Ovary (tissue), 9 donors: ENCODE data around the gene RNF8. TPM values are rescaled to one million over a fixed set of nuclear protein-coding genes. Genes with fewer than 3 reads are reported as not detected.
"Not testable (repeated sequence)": the region's sequence is repeated elsewhere in the genome, so short reads cannot be mapped to it uniquely, and the experiment has no call there.

Experiments
- DNase-seq, 5 donors: peaks; one replicate each; pipeline ENCODE4 v3.0.0-alpha.2; 2019 to 2020
- H3K27ac ChIP-seq, 2 donors: fragments of 200-600 bp; one replicate each; pipeline versions ENCODE4 v1.5.1 to v1.8.0; 2019 to 2022
- H3K27me3 ChIP-seq: fragments of 200-600 bp; one replicate; pipeline ENCODE4 v1.8.0; 2022
- H3K36me3 ChIP-seq: fragments of 200-600 bp; sonication (generic); one replicate; pipeline ENCODE4 v1.5.1; 2019
- H3K4me1 ChIP-seq: one replicate; pipeline ENCODE4 v1.8.1; 2013; ENCODE audit warnings: mild to moderate bottlenecking, moderate library complexity; ENCODE audit not compliant: insufficient read depth
- H3K4me3 ChIP-seq: fragments of 200-600 bp; sonication (generic); one replicate; pipeline ENCODE4 v1.5.1; 2017
- H3K9me3 ChIP-seq, 2 donors: fragments of 200-600 bp in 1 of 2; sonication (generic) in 1 of 2; one replicate each; pipeline versions ENCODE4 v1.5.1 to v1.8.1; 2013 to 2019; ENCODE audit warnings: mild to moderate bottlenecking in 1 of 2, moderate library complexity in 1 of 2
- CTCF ChIP-seq, 3 donors: fragments of 450-650 bp in 2 of 3; fragments of 200-600 bp in 1 of 3; IDR thresholded peaks; one replicate each; pipeline versions ENCODE4 v1.5.1 to v1.8.0; 2016 to 2022; ENCODE audit warnings: antibody characterized with exemption in 3 of 3, mild to moderate bottlenecking in 1 of 3
- EP300 ChIP-seq: sonication (generic); formaldehyde crosslinking; IDR thresholded peaks from one replicate; pipeline ENCODE4 v1.6.1; 2017; ENCODE audit warnings: antibody characterized with exemption
- POLR2A ChIP-seq: fragments of 450-650 bp; IDR thresholded peaks from one replicate; pipeline ENCODE4 v1.6.1; 2017; ENCODE audit warnings: antibody characterized with exemption, mild to moderate bottlenecking, moderate library complexity
- WGBS, 3 donors: extraction: QIAGEN DNeasy Blood & Tissue Kit in 1 of 3; methylation state at CpG; one replicate each; pipeline versions ENCODE4 v1.1.5 to v1.1.7; 2013 to 2017; 5-methylcytosine and 5-hydroxymethylcytosine counted together
- intact Hi-C, 4 donors: fragments of 100-400 bp; cut with DNase I; formaldehyde crosslinking; loops; one replicate each; pipeline versions ENCODE4 v1.11.0 to v1.15.1; 2022 to 2023
- polyA plus RNA-seq, 2 donors: library from polyadenylated mRNA; stranded (reverse); fragments of 200-250 nt in 1 of 2; fragments of 350-450 nt in 1 of 2; fragmentation: Illumina TruSeq in 1 of 2; extraction: RNeasy Lipid Tissue Mini Kit (QIAGEN cat#74804) in 1 of 2; gene quantifications; one replicate each; pipeline ENCODE4 v1.2.3, GENCODE V29; 2013 to 2014
- total RNA-seq, 7 donors: library from RNA; depleted of rRNA in 2 of 7; stranded (reverse); fragments of >200 nt in 2 of 7; fragmentation: NEBNext Ultra II Directional in 3 of 7; extraction: Animal tissue kit (Norgen Biotek cat#: 25700) in 3 of 7; gene quantifications; one replicate each; pipeline versions ENCODE4 v1.1.0 to v1.2.4, GENCODE V29; 2016 to 2023
- donor health status: DM: no; HTN: no; CAD: no; lungs with moderate emphysema.
- donor health status: DM: no; HTN: no; CAD: no.
- donor health status: Bipolar disorder and iron deficiency.
- donor health status: DM: yes; HTN: yes; CAD: no.
- donor health status: DM: no; HTN: no; CAD: no.
- donor health status: DM: yes; HTN: yes; CAD: no.

The RNF8 gene
- total and polyA plus RNA-seq, 9 donors: 10.0 to 27.1 (median 17.6) TPM

DNA sequence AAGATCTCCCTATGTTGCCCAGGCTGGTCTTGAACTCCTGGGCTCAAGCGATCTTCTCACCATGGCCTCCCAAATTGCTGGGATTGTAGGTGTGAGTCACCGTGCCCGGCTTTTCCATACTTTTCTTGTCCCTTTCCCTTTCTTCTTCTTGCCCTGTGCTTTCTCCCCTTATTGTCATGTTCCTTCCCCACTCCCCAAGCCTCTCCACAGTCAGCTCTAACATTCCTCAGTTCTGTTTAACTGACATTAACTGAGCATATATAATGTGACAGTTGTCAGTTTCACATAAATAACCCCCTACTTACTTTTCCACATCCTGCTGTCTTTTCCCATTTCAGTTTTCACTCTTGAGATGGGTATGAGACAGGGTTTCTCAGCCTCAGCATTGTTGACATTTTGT lies 9.5 kb upstream of the RNF8 start:
- 81 to 89% (median 87%) methylated on average over 3 of the region's 3 CpGs for WGBS, 3 donors
- no peaks in the 10 kb centered on the region for H3K27me3 ChIP-seq
- no peak overlapping the region for H3K27ac ChIP-seq
- intact Hi-C loops: no loop called here
- H3K9me3 ChIP-seq: no peaks in the 10 kb centered on the region
- no peaks in the 10 kb centered on the region for H3K36me3 ChIP-seq
- H3K4me3 ChIP-seq: no peak overlapping the region
- DNase-seq: no peak
- no peak for TF ChIP-seq EP300
- TF ChIP-seq POLR2A: no peak
- TF ChIP-seq CTCF (IDR thresholded peaks at IDR 0.05): no peak
- no peaks in the 10 kb centered on the region for H3K4me1 ChIP-seq

GRCh38 chr6:37345804-37346203 lies 8.0 kb upstream of the RNF8 start:
- not testable (repeated sequence) for H3K9me3 ChIP-seq, H3K36me3 ChIP-seq, H3K27me3 ChIP-seq, H3K27ac ChIP-seq, H3K4me3 ChIP-seq, H3K4me1 ChIP-seq, DNase-seq
- WGBS, 3 donors: 70 to 81% (median 75%) methylated on average over 3 of the region's 3 CpGs
- intact Hi-C loops: loop anchor here in 1 of 4 donors (5.0 kb wide), 1 partner anchor 1341 kb away; no protein-coding TSS in a partner anchor

GRCh38 chr6:37347177-37347576 lies 6.6 kb upstream of the RNF8 start:
- intact Hi-C loops: loop anchor here in 1 of 4 donors (5.0 kb wide), 1 partner anchor 1340 kb away; no protein-coding TSS in a partner anchor

GRCh38 chr6:37347670-37348111 lies 6.1 kb upstream of the RNF8 start:
- no peaks in the 10 kb centered on the region for H3K36me3 ChIP-seq
- no peak for DNase-seq
- no peaks in the 10 kb centered on the region for H3K27me3 ChIP-seq
- H3K27ac ChIP-seq: no peak overlapping the region
- intact Hi-C loops: loop anchor here in 1 of 4 donors (5.0 kb wide), 1 partner anchor 1340 kb away; no protein-coding TSS in a partner anchor
- no peak overlapping the region for H3K4me3 ChIP-seq
- no peaks in the 10 kb centered on the region for H3K9me3 ChIP-seq
- 70 to 82% (median 73%) methylated on average over 4 of the region's 4 CpGs for WGBS, 3 donors
- no peak for TF ChIP-seq POLR2A
- TF ChIP-seq EP300: no peak
- TF ChIP-seq CTCF (IDR thresholded peaks at IDR 0.05): no peak
- H3K4me1 ChIP-seq: no peaks in the 10 kb centered on the region

More at GRCh38 chr6:37347177-37347576, 6.6 kb upstream of the RNF8 start:
- Histone ChIP-seq H3K27ac (no peak overlapping the region), H3K9me3 (no peaks in the 10 kb centered on the region), H3K4me3 (no peak overlapping the region), H3K27me3 (no peaks in the 10 kb centered on the region), H3K4me1 (no peaks in the 10 kb centered on the region), H3K36me3 (no peaks in the 10 kb centered on the region)
- WGBS, 3 donors: 72 to 82% (median 75%) methylated on average over 3 of the region's 3 CpGs
- no peak for DNase-seq
- no peak for TF ChIP-seq POLR2A

DNA sequence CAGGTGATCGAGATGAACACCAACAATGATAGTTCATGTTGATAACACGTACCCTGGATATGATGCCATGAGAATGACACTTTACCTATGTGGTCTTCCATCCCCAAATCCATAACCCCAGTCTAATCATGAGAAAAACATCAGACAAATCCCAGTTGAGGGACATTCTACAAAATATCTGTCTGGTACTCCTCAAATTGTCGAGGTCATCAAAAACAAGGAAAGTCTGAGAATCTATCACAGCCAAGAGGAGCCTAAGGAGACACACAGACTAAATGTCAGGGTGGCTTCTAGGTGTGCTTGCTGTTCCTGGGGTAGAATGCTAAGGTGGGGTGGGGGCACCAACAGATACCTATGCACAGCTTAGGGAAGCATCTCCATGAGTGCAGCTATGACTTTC lies 2.8 kb upstream of the RNF8 start:
- H3K4me3 ChIP-seq: no peak overlapping the region
- no peak overlapping the region for H3K27ac ChIP-seq
- intact Hi-C loops: no loop called here
- no peaks in the 10 kb centered on the region for H3K36me3 ChIP-seq
- no peak for DNase-seq
- TF ChIP-seq POLR2A: no peak
- no peak for TF ChIP-seq CTCF (IDR thresholded peaks at IDR 0.05)
- no peak for TF ChIP-seq EP300
- 84 to 94% (median 93%) methylated on average over 3 of the region's 3 CpGs for WGBS, 3 donors
- no peaks in the 10 kb centered on the region for H3K27me3 ChIP-seq
- peaks cover 2% of the 10 kb centered on the region for H3K4me1 ChIP-seq
- no peaks in the 10 kb centered on the region for H3K9me3 ChIP-seq
